GM21515 (cell line): ENCODE data around the gene ATP5PB.
A peak's percentile ranks its signal among the peaks of the same experiment; 100 is the strongest.

Source experiments
- ATAC-seq: cut with Tn5 transposase; IDR thresholded peaks from one replicate; pipeline ENCODE4 v1.9.1; 2021; ENCODE audit not compliant: unreplicated experiment

The ATP5PB gene

DNA sequence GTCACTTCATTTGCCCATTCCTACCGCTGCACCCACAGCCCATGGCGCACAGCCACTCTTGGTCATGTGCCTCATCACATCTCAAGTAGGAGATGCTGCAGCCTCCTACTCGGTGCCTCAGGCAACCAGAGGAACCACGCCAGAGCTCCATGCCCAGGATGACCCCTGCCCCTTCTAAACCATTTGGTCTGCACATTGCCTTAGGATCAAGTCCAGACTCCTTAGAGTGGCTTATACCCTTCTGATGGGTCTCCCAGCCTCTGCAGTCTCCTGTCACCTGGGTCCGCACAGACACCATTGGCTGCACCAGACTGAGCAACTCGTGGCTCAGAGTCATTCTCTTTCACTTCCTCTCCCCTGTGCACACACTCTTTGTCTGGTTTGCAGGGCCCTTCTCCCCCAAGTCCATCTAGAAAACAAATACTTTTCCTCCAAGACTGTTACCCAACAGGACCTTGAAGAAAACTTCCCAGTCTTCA is 56.4 kb downstream of the ATP5PB start:
- peak; percentile 56 for ATAC-seq

GRCh38 chr1:111506561-111506960 is 57.3 kb downstream of the ATP5PB start:
- no peak for ATAC-seq

- ATAC-seq, result peak; percentile 44
Observed at GRCh38 chr1:111507411-111508201, 58.3 kb downstream of the ATP5PB start.

GRCh38 chr1:111509997-111510375 is 60.7 kb downstream of the ATP5PB start:
- no peak for ATAC-seq

DNA sequence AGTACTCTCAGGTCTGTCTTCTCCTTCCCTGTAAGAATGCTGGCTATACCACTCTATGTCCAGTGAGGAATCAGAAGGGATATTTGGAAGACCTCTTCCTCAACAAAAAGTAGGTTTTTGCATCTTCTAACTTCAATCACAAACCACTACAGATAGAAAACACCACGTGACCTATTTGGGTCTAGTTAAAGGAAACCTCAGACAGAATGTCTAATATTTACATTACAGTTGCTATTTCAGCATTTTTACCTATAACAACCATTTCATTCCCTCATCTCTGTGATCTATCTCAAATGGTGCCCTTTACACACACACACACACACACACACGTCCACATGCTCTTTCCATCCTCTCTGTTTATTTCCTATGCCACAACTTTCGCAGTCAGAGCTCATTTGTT is 62.1 kb downstream of the ATP5PB start:
- ATAC-seq, result no peak
